ENCODE data around the gene CARD19. TPM values are rescaled to one million over a fixed set of nuclear protein-coding genes. Genes with fewer than 3 reads are reported as not detected.
A peak's percentile ranks its signal among the peaks of the same experiment; 100 is the strongest.

CARD19 gene
- total and polyA plus RNA-seq, 9 of the 15 experiments (the other 6 are each of a cell fraction or from before 2014, with no cell fraction given): 0.90 to 34.9 (median 14.6) TPM

GRCh38 chr9:93134015-93134739 lies 38.2 kb downstream of the CARD19 start, which contains the start of gene NINJ1 (continued):
- no peak for TF ChIP-seq CREB3 (tag; conservative IDR thresholded peaks at IDR 0.05; ENCODE audit: low read depth)
- no peak for TF ChIP-seq SRSF7 (optimal IDR thresholded peaks at IDR 0.05; ENCODE audit: low read depth, low read length)
- no peak for TF ChIP-seq NCOA4 (IDR thresholded peaks at IDR 0.05; ENCODE audit: partially characterized antibody)
- peak in 1 of 2 experiments; percentile 32; a peak in 1 of 4 replicates for TF ChIP-seq SIN3A (IDR thresholded peaks at IDR 0.05; ENCODE audit: borderline replicate concordance in 2 of 2, control insufficient read depth in 1 of 2, low read depth in 2 of 2, low read length in 2 of 2)
- TF ChIP-seq FOS (IDR thresholded peaks at IDR 0.05; ENCODE audit: extremely low read depth, insufficient read length): no peak
- TF ChIP-seq NR4A1 (CRISPR knock-in tag; IDR thresholded peaks at IDR 0.05): no peak
- TF ChIP-seq NR4A1 (tag; IDR thresholded peaks at IDR 0.05): no peak
- no peak for TF ChIP-seq ZNF197 (CRISPR knock-in tag; IDR thresholded peaks at IDR 0.05; ENCODE audit: low read depth)
- TF ChIP-seq ETS2 (tag; IDR thresholded peaks at IDR 0.05; ENCODE audit: borderline replicate concordance, poor library complexity, severe bottlenecking): no peak
- no peak for TF ChIP-seq BRF2 (IDR thresholded peaks at IDR 0.05; ENCODE audit: borderline replicate concordance, insufficient read depth, insufficient read length)
- TF ChIP-seq UBTF (IDR thresholded peaks at IDR 0.05; ENCODE audit: borderline replicate concordance in 1 of 2, low read depth in 2 of 2, low read length in 2 of 2): no peak; a peak in 1 of 4 replicates
- no peak for TF ChIP-seq NCOA1 (IDR thresholded peaks at IDR 0.05; ENCODE audit: low read depth)
- TF ChIP-seq HDAC6 (IDR thresholded peaks at IDR 0.05; ENCODE audit: low read depth, low read length): no peak
- TF ChIP-seq ZNF589 (CRISPR knock-in tag; IDR thresholded peaks at IDR 0.05; ENCODE audit: low read depth): no peak
- TF ChIP-seq ZNF431 (CRISPR knock-in tag; IDR thresholded peaks at IDR 0.05): no peak; the same call in 1 of the 2 replicates
- no peak for TF ChIP-seq SMAD3 (CRISPR knock-in tag; conservative IDR thresholded peaks at IDR 0.05)
- TF ChIP-seq STAT5A (IDR thresholded peaks at IDR 0.05; ENCODE audit: borderline replicate concordance, low read length): no peak
- no peak for TF ChIP-seq SMAD2 (IDR thresholded peaks at IDR 0.05; ENCODE audit: low read depth, low read length)
- TF ChIP-seq OTX1 (CRISPR knock-in tag; IDR thresholded peaks at IDR 0.05): no peak
- no peak for TF ChIP-seq ZNF444 (CRISPR knock-in tag; IDR thresholded peaks at IDR 0.05)
- no peak for TF ChIP-seq PTRF (tag; IDR thresholded peaks at IDR 0.05)
- peak; percentile 23; the same call in 1 of the 2 replicates for TF ChIP-seq TFAP4 (CRISPR knock-in tag; IDR thresholded peaks at IDR 0.05; ENCODE audit: borderline replicate concordance)
- TF ChIP-seq C11orf30 (IDR thresholded peaks at IDR 0.05; ENCODE audit: low read depth): no peak

Measured in K562 (cell line).